HCT116 (cell line): ENCODE measurements around the gene CHST15.

Experiments
- EGR1 ChIP-seq: IDR thresholded peaks from 2 replicates; pipeline ENCODE4 v1.6.1; 2012; ENCODE audit warnings: low read depth
- EZH2 ChIP-seq: fragments of 200-600 bp; sonication (generic); IDR thresholded peaks from 2 replicates; pipeline ENCODE4 v1.6.1; 2017; ENCODE audit warnings: antibody characterized with exemption, mixed run types
- POLR2A ChIP-seq: IDR thresholded peaks from 2 replicates; pipeline ENCODE4 v1.7.0; 2011; ENCODE audit warnings: borderline replicate concordance; ENCODE audit not compliant: insufficient read depth, insufficient read length; ENCODE audit errors: extremely low read depth
- POLR2AphosphoS5 ChIP-seq: IDR thresholded peaks from 2 replicates; pipeline ENCODE4 v1.6.1; 2011; ENCODE audit warnings: mild to moderate bottlenecking, low read depth, low read length, moderate library complexity
- SP1 ChIP-seq: IDR thresholded peaks from 2 replicates; pipeline ENCODE4 v1.6.1; 2012; ENCODE audit warnings: low read depth
- YY1 ChIP-seq: IDR thresholded peaks from 2 replicates; pipeline ENCODE4 v1.6.1; 2011; ENCODE audit warnings: low read length, low read depth, moderate library complexity, mild to moderate bottlenecking; ENCODE audit not compliant: insufficient replicate concordance; ENCODE audit errors: extremely low read depth
- ZFX ChIP-seq: fragments of 450-650 bp; IDR thresholded peaks from 2 replicates; pipeline ENCODE4 v1.6.1; 2017
- ZNF274 ChIP-seq: fragments of 200-500 bp; sonication (Bioruptor generic); IDR thresholded peaks from 2 replicates; pipeline ENCODE4 v1.6.1; 2014; ENCODE audit warnings: mild to moderate bottlenecking, low read depth, low read length, inconsistent platforms
- TF ChIP-seq, protein P1 (sequence below): IDR thresholded peaks from 2 replicates; pipeline ENCODE4 v1.6.1; 2012; ENCODE audit warnings: low read depth
- TF ChIP-seq, protein P2 (sequence below), 3 experiments: fragments of 200-600 bp in 1 of 3; sonication (generic) in 1 of 3; IDR thresholded peaks in 2 of 3; conservative IDR thresholded peaks in 1 of 3; 2 replicates each; pipeline ENCODE4 v1.5.1; 2012 to 2017; ENCODE audit warnings: low read depth in 2 of 3, low read length in 2 of 3, antibody characterized with exemption in 1 of 3, borderline replicate concordance in 1 of 3, control low read depth in 1 of 3, mild to moderate bottlenecking in 1 of 3, mixed read lengths in 1 of 3, mixed run types in 1 of 3, moderate library complexity in 1 of 3; ENCODE audit not compliant: insufficient read depth in 1 of 3

DNA sequence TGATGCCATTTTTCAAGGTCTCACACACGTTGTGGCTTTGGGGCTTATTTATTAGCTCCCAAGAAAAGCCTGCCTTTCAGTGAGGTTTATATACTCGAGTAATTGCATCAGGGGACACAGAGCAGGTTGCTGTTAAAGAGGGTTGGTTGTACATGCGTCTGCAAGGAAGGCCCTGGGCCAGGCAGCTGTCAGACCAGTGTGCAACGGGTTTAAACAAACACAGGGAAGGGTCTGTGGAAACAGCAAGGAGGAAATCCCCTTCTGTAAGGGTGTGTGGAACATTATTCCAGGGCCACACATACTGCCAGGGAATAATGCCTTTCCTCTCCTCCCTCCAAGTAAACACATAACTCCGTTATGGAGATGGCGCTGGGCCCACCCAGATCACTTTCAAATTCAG lies 1.7 kb upstream of the CHST15 start:
- TF ChIP-seq, protein P1, sequence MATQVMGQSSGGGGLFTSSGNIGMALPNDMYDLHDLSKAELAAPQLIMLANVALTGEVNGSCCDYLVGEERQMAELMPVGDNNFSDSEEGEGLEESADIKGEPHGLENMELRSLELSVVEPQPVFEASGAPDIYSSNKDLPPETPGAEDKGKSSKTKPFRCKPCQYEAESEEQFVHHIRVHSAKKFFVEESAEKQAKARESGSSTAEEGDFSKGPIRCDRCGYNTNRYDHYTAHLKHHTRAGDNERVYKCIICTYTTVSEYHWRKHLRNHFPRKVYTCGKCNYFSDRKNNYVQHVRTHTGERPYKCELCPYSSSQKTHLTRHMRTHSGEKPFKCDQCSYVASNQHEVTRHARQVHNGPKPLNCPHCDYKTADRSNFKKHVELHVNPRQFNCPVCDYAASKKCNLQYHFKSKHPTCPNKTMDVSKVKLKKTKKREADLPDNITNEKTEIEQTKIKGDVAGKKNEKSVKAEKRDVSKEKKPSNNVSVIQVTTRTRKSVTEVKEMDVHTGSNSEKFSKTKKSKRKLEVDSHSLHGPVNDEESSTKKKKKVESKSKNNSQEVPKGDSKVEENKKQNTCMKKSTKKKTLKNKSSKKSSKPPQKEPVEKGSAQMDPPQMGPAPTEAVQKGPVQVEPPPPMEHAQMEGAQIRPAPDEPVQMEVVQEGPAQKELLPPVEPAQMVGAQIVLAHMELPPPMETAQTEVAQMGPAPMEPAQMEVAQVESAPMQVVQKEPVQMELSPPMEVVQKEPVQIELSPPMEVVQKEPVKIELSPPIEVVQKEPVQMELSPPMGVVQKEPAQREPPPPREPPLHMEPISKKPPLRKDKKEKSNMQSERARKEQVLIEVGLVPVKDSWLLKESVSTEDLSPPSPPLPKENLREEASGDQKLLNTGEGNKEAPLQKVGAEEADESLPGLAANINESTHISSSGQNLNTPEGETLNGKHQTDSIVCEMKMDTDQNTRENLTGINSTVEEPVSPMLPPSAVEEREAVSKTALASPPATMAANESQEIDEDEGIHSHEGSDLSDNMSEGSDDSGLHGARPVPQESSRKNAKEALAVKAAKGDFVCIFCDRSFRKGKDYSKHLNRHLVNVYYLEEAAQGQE, result no peak
- TF ChIP-seq EZH2, result no peak
- TF ChIP-seq, protein P2, sequence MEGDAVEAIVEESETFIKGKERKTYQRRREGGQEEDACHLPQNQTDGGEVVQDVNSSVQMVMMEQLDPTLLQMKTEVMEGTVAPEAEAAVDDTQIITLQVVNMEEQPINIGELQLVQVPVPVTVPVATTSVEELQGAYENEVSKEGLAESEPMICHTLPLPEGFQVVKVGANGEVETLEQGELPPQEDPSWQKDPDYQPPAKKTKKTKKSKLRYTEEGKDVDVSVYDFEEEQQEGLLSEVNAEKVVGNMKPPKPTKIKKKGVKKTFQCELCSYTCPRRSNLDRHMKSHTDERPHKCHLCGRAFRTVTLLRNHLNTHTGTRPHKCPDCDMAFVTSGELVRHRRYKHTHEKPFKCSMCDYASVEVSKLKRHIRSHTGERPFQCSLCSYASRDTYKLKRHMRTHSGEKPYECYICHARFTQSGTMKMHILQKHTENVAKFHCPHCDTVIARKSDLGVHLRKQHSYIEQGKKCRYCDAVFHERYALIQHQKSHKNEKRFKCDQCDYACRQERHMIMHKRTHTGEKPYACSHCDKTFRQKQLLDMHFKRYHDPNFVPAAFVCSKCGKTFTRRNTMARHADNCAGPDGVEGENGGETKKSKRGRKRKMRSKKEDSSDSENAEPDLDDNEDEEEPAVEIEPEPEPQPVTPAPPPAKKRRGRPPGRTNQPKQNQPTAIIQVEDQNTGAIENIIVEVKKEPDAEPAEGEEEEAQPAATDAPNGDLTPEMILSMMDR (IDR thresholded peaks at IDR 0.05 in 2 of 3, conservative IDR thresholded peaks at IDR 0.05 in 1 of 3; ENCODE audit: borderline replicate concordance in 1 of 3, insufficient read depth in 1 of 3, low read depth in 2 of 3, low read length in 2 of 3), result no peak
- no peak for TF ChIP-seq EGR1
- TF ChIP-seq POLR2A, result no peak
- TF ChIP-seq POLR2AphosphoS5, result no peak
- TF ChIP-seq YY1, result no peak
- TF ChIP-seq SP1, result no peak
- no peak for TF ChIP-seq ZFX
- no peak for TF ChIP-seq ZNF274
